Adrenal gland (tissue), 12 donors: Measurements from ENCODE around the gene KLK2. TPM values are rescaled to one million over a fixed set of nuclear protein-coding genes. Genes with fewer than 3 reads are reported as not detected.

Experiments used
- DNase-seq, 7 donors: peaks; one replicate each; pipeline ENCODE4 v3.0.0-alpha.2; 2019 to 2020
- H3K27ac ChIP-seq, 5 donors: fragments of 200-600 bp; sonication (generic) in 4 of 5; 1 replicate in 3 of 5; 2 replicates in 2 of 5; pipeline versions ENCODE4 v1.5.1 to v1.8.0; 2016 to 2020; ENCODE audit warnings: mild to moderate bottlenecking in 1 of 5
- H3K27me3 ChIP-seq: fragments of 200-600 bp; 2 replicates; pipeline ENCODE4 v1.8.0; 2021
- H3K36me3 ChIP-seq, 2 donors: fragments of 200-600 bp; replicated peaks in 1 of 2; 1 replicate in 1 of 2; 2 replicates in 1 of 2; pipeline versions ENCODE4 v1.5.1 to v1.8.0; 2018 to 2022
- H3K4me1 ChIP-seq, 2 donors: fragments of 200-600 bp; replicated peaks in 1 of 2; 1 replicate in 1 of 2; 2 replicates in 1 of 2; pipeline versions ENCODE4 v1.5.1 to v1.8.0; 2018 to 2021
- H3K4me3 ChIP-seq, 4 donors: fragments of 200-600 bp; sonication (generic) in 3 of 4; one replicate each; pipeline ENCODE4 v1.5.1; 2016 to 2018
- H3K9me3 ChIP-seq, 3 donors: fragments of 200-600 bp; sonication (generic) in 1 of 3; replicated peaks in 1 of 3; 1 replicate in 2 of 3; 2 replicates in 1 of 3; pipeline versions ENCODE4 v1.5.1 to v1.8.0; 2016 to 2021
- CTCF ChIP-seq, 6 experiments: fragments of 450-650 bp in 4 of 6; fragments of 200-600 bp in 2 of 6; sonication (generic) in 1 of 6; IDR thresholded peaks; 1 replicate in 5 of 6; 2 replicates in 1 of 6; pipeline versions ENCODE4 v1.5.1 to v1.8.0; 2016 to 2021; ENCODE audit warnings: antibody characterized with exemption in 6 of 6, mild to moderate bottlenecking in 2 of 6, moderate library complexity in 1 of 6
- POLR2A ChIP-seq, 2 donors: fragments of 450-650 bp; IDR thresholded peaks; one replicate each; pipeline ENCODE4 v1.6.1; 2017; ENCODE audit warnings: antibody characterized with exemption in 2 of 2, mild to moderate bottlenecking in 2 of 2, moderate library complexity in 1 of 2
- WGBS, 4 donors: extraction: QIAGEN DNeasy Blood & Tissue Kit in 2 of 4; methylation state at CpG; one replicate each; pipeline versions ENCODE4 v1.1.5 to v1.1.7; 2013 to 2017; 5-methylcytosine and 5-hydroxymethylcytosine counted together
- intact Hi-C, 2 donors: fragments of 100-400 bp; cut with DNase I; formaldehyde crosslinking; loops; one replicate each; pipeline versions ENCODE4 v1.14.1 to v1.15.0; 2022 to 2023
- polyA plus RNA-seq, 3 donors: library from polyadenylated mRNA; stranded (reverse); fragments of 200-250 nt in 2 of 3; fragments of 350-450 nt in 1 of 3; fragmentation: Illumina TruSeq in 1 of 3; extraction: RNeasy Lipid Tissue Mini Kit (QIAGEN cat#74804) in 1 of 3; gene quantifications; one replicate each; pipeline ENCODE4 v1.2.3, GENCODE V29; 2013 to 2014
- total RNA-seq, 9 donors: library from RNA; depleted of rRNA in 4 of 9; stranded (reverse); fragments of >200 nt in 4 of 9; fragments of 120-200 nt in 1 of 9; fragmentation: NEBNext Ultra II Directional in 1 of 9; extraction: Animal tissue kit (Norgen Biotek cat#: 25700) in 1 of 9; gene quantifications; one replicate each; pipeline versions ENCODE4 v1.1.0 to v1.2.4, GENCODE V29; 2013 to 2023
- donor health status: healthy with polysubstance abuse.
- donor health status: Bipolar disorder and iron deficiency.
- donor health status: DM: yes; HTN: yes; CAD: no.
- donor health status: DM: no; HTN: no; CAD: no.
- donor health status: DM: no; HTN: no; CAD: no.
- donor health status: DM: yes; HTN: yes; CAD: no.

The KLK2 gene
- total and polyA plus RNA-seq, 12 donors, result 0.20 to 0.61 TPM; not detected in 10

GRCh38 chr19:50843205-50843604 is 30.0 kb upstream of the KLK2 start:
- Histone ChIP-seq H3K36me3 (no peaks in the 10 kb centered on the region), H3K4me3 (no peak overlapping the region), H3K9me3 (no peaks in the 10 kb centered on the region), H3K4me1 (no peaks in the 10 kb centered on the region), H3K27ac (no peak overlapping the region), H3K27me3 (no peaks in the 10 kb centered on the region)
- WGBS, 4 donors, result 89 to 92% (median 91%) methylated on average over 2 of the region's 2 CpGs
- DNase-seq, result no peak
- intact Hi-C loops, result no loop called here
- TF ChIP-seq POLR2A (IDR thresholded peaks at IDR 0.05) (no peak), CTCF (IDR thresholded peaks at IDR 0.05) (no peak)

GRCh38 chr19:50843701-50844221 is 29.5 kb upstream of the KLK2 start:
- TF ChIP-seq CTCF (IDR thresholded peaks at IDR 0.05) (no peak), POLR2A (IDR thresholded peaks at IDR 0.05) (no peak)
- 62 to 81% (median 74%) methylated on average over 5 to 7 of the region's 7 CpGs for WGBS, 4 donors
- intact Hi-C loops, result no loop called here

GRCh38 chr19:50844296-50844935 is 28.8 kb upstream of the KLK2 start:
- no peaks in the 10 kb centered on the region for H3K36me3 ChIP-seq
- no peak overlapping the region for H3K4me3 ChIP-seq
- H3K9me3 ChIP-seq, result no peaks in the 10 kb centered on the region
- TF ChIP-seq POLR2A (IDR thresholded peaks at IDR 0.05) (no peak), CTCF (IDR thresholded peaks at IDR 0.05) (no peak)
- intact Hi-C loops, result no loop called here
- no peaks in the 10 kb centered on the region for H3K4me1 ChIP-seq
- H3K27ac ChIP-seq, result no peak overlapping the region
- DNase-seq, result no peak
- no peaks in the 10 kb centered on the region for H3K27me3 ChIP-seq
- 58 to 70% (median 66%) methylated on average over 6 to 8 of the region's 8 CpGs for WGBS, 4 donors

More at GRCh38 chr19:50843701-50844221, 29.5 kb upstream of the KLK2 start:
- H3K9me3 ChIP-seq, result no peaks in the 10 kb centered on the region
- no peaks in the 10 kb centered on the region for H3K27me3 ChIP-seq
- no peaks in the 10 kb centered on the region for H3K36me3 ChIP-seq
- no peak overlapping the region for H3K27ac ChIP-seq
- no peak overlapping the region for H3K4me3 ChIP-seq
- no peaks in the 10 kb centered on the region for H3K4me1 ChIP-seq
- no peak for DNase-seq

GRCh38 chr19:50850738-50851137 is 22.5 kb upstream of the KLK2 start:
- Histone ChIP-seq H3K9me3 (no peaks in the 10 kb centered on the region), H3K4me1 (no peaks in the 10 kb centered on the region), H3K27me3 (no peaks in the 10 kb centered on the region), H3K4me3 (no peak overlapping the region), H3K36me3 (no peaks in the 10 kb centered on the region), H3K27ac (no peak overlapping the region)
- DNase-seq, result no peak
- intact Hi-C loops, result no loop called here
- WGBS, 4 donors, result 28 to 38% (median 33%) methylated on average over 3 of the region's 3 CpGs
- TF ChIP-seq POLR2A (IDR thresholded peaks at IDR 0.05), result no peak
- TF ChIP-seq CTCF (IDR thresholded peaks at IDR 0.05), result no peak
